K562 (cell line): ENCODE measurements around the gene B3GAT3.

Experiments used
- C11orf30 ChIP-seq: fragments of 450-650 bp; IDR thresholded peaks from 2 replicates; pipeline ENCODE4 v1.6.1; 2016; ENCODE audit warnings: low read depth, mild to moderate bottlenecking
- ETV6 ChIP-seq, 3 experiments: fragments of 150-350 bp in 1 of 3; sonication (generic) in 1 of 3; formaldehyde crosslinking in 1 of 3; IDR thresholded peaks; 2 replicates each; pipeline versions ENCODE4 v1.6.1 to v1.8.0; 2014 to 2022; ENCODE audit warnings: borderline replicate concordance in 2 of 3, low read depth in 2 of 3, antibody characterized with exemption in 1 of 3, low read length in 1 of 3, mild to moderate bottlenecking in 1 of 3, missing genetic modification reagents in 1 of 3
- EZH2 ChIP-seq: IDR thresholded peaks from 2 replicates; pipeline ENCODE4 v1.6.1; 2012; ENCODE audit warnings: low read depth, mild to moderate bottlenecking, inconsistent platforms, low read length, borderline replicate concordance
- POLR2A ChIP-seq: fragments of 450-650 bp; conservative IDR thresholded peaks from 2 replicates; pipeline ENCODE4 v1.6.1; 2016
- ZNF77 ChIP-seq: fragments of 250-450 bp; sonication (Bioruptor Pico); IDR thresholded peaks from 2 replicates; pipeline ENCODE4 v1.5.0; 2020
- TF ChIP-seq, protein P1 (sequence below), 3 experiments: IDR thresholded peaks in 2 of 3; conservative IDR thresholded peaks in 1 of 3; 2 replicates each; pipeline ENCODE4 v1.5.1; 2011 to 2012; ENCODE audit warnings: low read length in 3 of 3, mild to moderate bottlenecking in 3 of 3, control low read depth in 2 of 3, improper control_type of control experiment in 1 of 3, inconsistent platforms in 1 of 3, low read depth in 1 of 3, mixed read lengths in 1 of 3, moderate library complexity in 1 of 3; ENCODE audit not compliant: insufficient read depth in 2 of 3

DNA sequence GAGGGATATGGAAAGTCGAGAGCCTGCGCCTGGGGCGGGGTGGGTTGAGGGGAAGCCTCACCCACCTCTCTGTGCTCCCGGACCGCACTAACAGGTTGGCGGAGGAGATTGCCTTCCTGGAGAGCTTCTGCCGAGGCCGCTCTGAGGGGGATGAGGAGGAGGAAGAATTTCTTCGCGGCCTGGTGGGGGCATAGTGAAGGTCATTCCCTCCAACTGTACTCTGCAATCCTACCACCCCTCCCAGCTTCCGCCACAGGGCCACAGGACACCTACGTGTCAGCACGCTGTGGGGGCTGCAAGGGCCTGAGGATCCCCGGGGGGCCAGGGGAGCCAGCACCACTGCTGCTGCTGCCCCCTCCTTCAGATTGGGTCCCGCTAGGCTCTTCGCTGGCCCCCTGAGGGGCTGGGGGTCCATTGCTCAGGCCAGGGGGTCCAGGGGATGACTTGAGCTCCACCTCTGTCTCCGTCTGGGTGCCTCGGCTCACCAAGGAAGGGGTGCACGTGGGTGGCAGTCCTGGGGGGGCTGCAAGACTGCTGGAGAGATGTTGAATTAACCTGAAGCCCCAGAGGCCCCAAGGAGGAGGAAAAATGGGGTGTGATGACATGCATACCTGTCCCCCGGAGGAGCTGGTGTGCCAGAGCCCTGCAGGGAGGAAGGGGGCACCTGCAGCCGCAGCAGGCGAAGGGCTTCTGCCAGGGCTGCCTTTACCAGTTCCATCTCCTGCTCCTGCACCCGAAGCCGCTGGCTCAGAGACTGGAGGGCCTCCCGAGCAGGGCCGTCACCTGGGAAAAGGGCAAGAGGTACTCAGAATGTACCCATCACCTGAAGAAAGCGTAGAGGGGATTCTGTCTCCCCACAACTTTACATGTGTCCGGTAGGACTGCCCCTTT, 10.7 kb downstream of the B3GAT3 start:
- TF ChIP-seq POLR2A = no peak
- no peak for TF ChIP-seq ETV6 (IDR thresholded peaks at IDR 0.05; ENCODE audit: borderline replicate concordance in 1 of 2, low read depth in 2 of 2, low read length in 1 of 2)
- TF ChIP-seq ETV6 (CRISPR knock-in tag; IDR thresholded peaks at IDR 0.05; ENCODE audit: borderline replicate concordance) = no peak
- no peak for TF ChIP-seq ZNF77
- no peak for TF ChIP-seq EZH2
- TF ChIP-seq, protein P1, sequence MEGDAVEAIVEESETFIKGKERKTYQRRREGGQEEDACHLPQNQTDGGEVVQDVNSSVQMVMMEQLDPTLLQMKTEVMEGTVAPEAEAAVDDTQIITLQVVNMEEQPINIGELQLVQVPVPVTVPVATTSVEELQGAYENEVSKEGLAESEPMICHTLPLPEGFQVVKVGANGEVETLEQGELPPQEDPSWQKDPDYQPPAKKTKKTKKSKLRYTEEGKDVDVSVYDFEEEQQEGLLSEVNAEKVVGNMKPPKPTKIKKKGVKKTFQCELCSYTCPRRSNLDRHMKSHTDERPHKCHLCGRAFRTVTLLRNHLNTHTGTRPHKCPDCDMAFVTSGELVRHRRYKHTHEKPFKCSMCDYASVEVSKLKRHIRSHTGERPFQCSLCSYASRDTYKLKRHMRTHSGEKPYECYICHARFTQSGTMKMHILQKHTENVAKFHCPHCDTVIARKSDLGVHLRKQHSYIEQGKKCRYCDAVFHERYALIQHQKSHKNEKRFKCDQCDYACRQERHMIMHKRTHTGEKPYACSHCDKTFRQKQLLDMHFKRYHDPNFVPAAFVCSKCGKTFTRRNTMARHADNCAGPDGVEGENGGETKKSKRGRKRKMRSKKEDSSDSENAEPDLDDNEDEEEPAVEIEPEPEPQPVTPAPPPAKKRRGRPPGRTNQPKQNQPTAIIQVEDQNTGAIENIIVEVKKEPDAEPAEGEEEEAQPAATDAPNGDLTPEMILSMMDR (IDR thresholded peaks at IDR 0.05 in 2 of 3, conservative IDR thresholded peaks at IDR 0.05 in 1 of 3; ENCODE audit: insufficient read depth in 2 of 3, low read depth in 1 of 3, low read length in 3 of 3) = no peak
- no peak for TF ChIP-seq C11orf30
